ENCODE measurements around the gene PRSS48.

The PRSS48 gene

DNA sequence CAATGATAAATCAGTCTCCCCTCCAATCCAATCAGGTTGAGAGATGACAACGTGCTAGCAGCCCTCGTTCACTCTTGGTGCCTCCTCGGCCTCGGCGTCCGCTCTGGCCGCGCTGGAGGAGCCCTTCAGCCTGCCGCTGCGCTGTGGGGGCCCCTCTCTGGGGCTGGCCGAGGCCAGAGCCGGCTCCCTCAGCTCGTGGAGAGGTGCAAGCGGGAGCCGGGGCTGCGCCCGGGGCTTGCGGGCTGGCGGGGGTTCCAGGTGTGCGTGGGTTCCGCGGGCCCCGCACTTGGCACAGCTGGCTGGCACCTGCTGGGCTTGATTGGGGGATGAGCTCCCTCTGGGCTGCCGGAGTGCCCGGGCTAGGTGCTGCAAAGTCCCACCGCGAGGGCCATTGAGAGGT, 40.9 kb upstream of the PRSS48 start:
- H3K4me3 ChIP-seq (ENCODE audit: low read length), result no peak overlapping the region
- no peak for DNase-seq (ENCODE audit: low read depth)
- TF ChIP-seq, protein P1, sequence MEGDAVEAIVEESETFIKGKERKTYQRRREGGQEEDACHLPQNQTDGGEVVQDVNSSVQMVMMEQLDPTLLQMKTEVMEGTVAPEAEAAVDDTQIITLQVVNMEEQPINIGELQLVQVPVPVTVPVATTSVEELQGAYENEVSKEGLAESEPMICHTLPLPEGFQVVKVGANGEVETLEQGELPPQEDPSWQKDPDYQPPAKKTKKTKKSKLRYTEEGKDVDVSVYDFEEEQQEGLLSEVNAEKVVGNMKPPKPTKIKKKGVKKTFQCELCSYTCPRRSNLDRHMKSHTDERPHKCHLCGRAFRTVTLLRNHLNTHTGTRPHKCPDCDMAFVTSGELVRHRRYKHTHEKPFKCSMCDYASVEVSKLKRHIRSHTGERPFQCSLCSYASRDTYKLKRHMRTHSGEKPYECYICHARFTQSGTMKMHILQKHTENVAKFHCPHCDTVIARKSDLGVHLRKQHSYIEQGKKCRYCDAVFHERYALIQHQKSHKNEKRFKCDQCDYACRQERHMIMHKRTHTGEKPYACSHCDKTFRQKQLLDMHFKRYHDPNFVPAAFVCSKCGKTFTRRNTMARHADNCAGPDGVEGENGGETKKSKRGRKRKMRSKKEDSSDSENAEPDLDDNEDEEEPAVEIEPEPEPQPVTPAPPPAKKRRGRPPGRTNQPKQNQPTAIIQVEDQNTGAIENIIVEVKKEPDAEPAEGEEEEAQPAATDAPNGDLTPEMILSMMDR (conservative IDR thresholded peaks at IDR 0.05; ENCODE audit: low read length), result no peak

DNA sequence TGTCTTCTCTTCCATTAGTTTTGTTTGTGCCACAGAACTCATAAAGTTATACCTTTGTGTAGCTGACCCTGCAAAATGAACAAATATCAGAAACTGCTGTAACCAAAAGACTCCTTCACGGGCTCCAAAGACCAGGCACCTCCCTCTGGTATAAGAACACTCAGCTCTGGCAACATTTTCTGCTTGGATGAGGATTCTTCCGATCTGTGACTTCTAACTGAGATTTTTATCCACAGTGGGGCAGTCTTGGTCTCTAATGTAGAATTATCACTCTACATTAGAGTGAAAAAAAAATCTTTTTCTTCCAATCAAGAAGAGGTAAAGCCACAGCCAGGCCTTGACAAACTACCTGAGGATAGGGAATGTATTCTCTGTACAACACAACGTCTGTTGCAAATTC, 38.5 kb upstream of the PRSS48 start:
- peak; percentile 34 for DNase-seq (ENCODE audit: low read depth)
- H3K4me3 ChIP-seq (ENCODE audit: low read length), result no peak overlapping the region
- TF ChIP-seq, protein P1 (conservative IDR thresholded peaks at IDR 0.05; ENCODE audit: low read length), result peak; percentile 24

DNA sequence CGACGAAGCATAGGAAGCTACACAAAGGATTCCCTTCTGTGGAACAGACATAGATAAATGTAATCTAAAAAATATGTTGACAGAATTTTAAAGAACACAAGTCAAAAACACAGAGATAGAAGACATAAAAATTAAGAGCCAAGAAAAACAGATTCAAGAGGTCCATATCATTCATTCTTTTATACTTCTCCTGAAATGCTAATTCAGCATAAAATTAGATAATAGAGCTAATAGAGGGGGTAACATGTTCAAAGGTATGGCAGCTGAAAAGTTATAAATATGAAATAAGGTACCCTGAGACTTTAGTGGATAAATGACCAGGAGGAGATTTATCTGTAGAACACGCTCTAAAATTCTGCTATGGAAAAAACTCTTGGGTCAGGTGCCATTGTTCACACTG, 37.4 kb upstream of the PRSS48 start:
- no peak for DNase-seq (ENCODE audit: low read depth)
- TF ChIP-seq, protein P1 (conservative IDR thresholded peaks at IDR 0.05; ENCODE audit: low read length), result no peak
- no peak overlapping the region for H3K4me3 ChIP-seq (ENCODE audit: low read length)

DNA sequence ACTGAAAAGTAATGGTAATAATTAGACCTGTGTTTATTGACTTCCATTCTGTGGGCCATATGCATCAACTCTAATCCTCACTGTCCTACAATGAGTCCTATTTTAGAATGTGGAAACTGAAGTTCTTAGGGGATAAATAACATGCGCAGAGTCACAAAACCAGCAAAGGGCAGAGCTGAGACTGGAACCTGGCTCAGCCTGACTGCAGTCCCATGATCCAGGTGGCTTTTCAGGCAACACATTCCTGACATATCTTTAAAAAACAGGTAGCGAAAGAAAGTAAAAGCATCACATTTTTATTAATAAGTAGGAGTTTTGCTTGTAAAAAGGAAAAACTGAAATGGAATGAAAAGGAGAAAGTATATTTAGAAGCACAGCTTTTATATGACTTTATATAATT, 34.7 kb upstream of the PRSS48 start:
- TF ChIP-seq, protein P1 (conservative IDR thresholded peaks at IDR 0.05; ENCODE audit: low read length), result no peak
- no peak for DNase-seq (ENCODE audit: low read depth)
- H3K4me3 ChIP-seq (ENCODE audit: low read length), result no peak overlapping the region

DNA sequence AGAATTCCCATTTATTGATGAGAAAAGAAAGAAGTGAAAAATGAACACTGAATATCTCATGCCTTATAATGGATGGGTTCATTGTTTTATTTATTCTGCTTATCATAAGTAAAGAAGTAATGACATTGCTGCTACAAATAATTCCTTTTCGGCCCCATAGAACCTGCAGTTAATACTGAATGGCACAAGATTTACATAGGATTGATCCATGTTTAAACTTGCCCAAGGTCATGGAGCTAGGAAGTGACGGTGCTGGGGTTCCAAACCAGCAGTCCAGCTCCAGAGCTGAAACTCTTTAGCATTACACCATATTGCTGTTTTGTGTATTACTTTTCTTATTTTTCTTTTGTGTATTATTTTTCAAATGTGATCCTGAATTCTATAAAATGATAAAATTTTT, 30.2 kb upstream of the PRSS48 start:
- no peak overlapping the region for H3K4me3 ChIP-seq (ENCODE audit: low read length)
- TF ChIP-seq, protein P1 (conservative IDR thresholded peaks at IDR 0.05; ENCODE audit: low read length), result no peak
- no peak for DNase-seq (ENCODE audit: low read depth)

DNA sequence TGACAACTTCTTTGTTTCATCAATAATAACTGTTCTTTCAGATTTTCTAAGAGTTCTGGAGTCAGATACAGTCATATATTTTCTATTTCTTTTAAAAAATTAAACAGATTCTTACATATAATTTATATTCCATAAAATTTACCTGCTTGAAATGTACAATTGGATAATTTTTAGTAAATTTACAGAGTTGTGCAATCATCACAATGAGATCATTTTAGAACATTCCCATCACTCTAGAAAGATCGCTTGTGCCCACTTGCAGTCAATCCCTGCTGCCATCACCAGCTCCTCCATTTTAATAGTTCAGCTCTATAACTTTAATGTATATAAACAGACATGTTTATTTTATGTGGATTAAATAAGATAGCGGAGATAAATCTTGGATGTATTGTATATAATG, 29.6 kb upstream of the PRSS48 start:
- TF ChIP-seq, protein P1 (conservative IDR thresholded peaks at IDR 0.05; ENCODE audit: low read length), result no peak
- no peak overlapping the region for H3K4me3 ChIP-seq (ENCODE audit: low read length)
- no peak for DNase-seq (ENCODE audit: low read depth)

DNA sequence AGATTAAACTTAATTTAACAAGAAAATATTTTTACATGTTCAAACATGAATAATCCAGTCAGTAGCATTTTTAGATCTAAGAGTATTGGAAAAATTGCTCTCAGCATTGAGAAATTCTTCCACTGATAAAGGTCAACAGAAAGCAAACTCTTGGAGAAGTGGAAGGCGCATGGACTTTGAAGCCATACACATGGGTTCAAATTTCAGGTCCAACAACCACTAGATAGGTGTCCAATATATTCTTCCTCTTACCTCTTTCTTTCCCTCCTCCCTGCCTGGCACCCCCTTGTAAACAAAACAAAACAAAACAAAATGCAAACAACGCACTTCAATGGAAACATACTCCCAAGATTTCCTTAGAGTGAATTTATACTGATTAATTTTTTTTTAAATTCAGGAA, 28.4 kb upstream of the PRSS48 start:
- H3K4me3 ChIP-seq (ENCODE audit: low read length), result no peak overlapping the region
- no peak for DNase-seq (ENCODE audit: low read depth)
- TF ChIP-seq, protein P1 (conservative IDR thresholded peaks at IDR 0.05; ENCODE audit: low read length), result no peak

All from AG10803 (cell line).